SH-SY5Y (cell line): ENCODE results near the gene C6orf132.

Experiments used
- GATA2 ChIP-seq: IDR thresholded peaks from 2 replicates; pipeline ENCODE4 v1.6.1; 2011; ENCODE audit warnings: mild to moderate bottlenecking, low read depth, low read length
- GATA3 ChIP-seq: IDR thresholded peaks from 2 replicates; pipeline ENCODE4 v1.6.1; 2011; ENCODE audit warnings: low read depth, mild to moderate bottlenecking, low read length, moderate library complexity

C6orf132 gene

GRCh38 chr6:42093582-42094329, 48.7 kb downstream of the C6orf132 start:
- no peak for TF ChIP-seq GATA2
- no peak for TF ChIP-seq GATA3

- TF ChIP-seq GATA3 = no peak
- TF ChIP-seq GATA2 = no peak
These were observed 50.7 kb downstream of the C6orf132 start for GRCh38 chr6:42091718-42092023.

- TF ChIP-seq GATA3 = no peak
- no peak for TF ChIP-seq GATA2
These were observed 51.4 kb downstream of the C6orf132 start for GRCh38 chr6:42090819-42091717.

GRCh38 chr6:42088101-42088591, 54.3 kb downstream of the C6orf132 start:
- no peak for TF ChIP-seq GATA3

GRCh38 chr6:42086046-42087035, 56.1 kb downstream of the C6orf132 start:
- no peak for TF ChIP-seq GATA3
- TF ChIP-seq GATA2 = no peak

GRCh38 chr6:42084889-42085288, 57.5 kb downstream of the C6orf132 start:
- TF ChIP-seq GATA2 (no peak), GATA3 (no peak)

- TF ChIP-seq GATA3 (no peak), GATA2 (no peak)
These were observed 58.9 kb downstream of the C6orf132 start for GRCh38 chr6:42083530-42083929.

- TF ChIP-seq GATA3 = no peak
- TF ChIP-seq GATA2 = no peak
These were observed 62.4 kb downstream of the C6orf132 start for GRCh38 chr6:42079941-42080464.

GRCh38 chr6:42078386-42078785, 64.0 kb downstream of the C6orf132 start:
- TF ChIP-seq GATA2 (no peak), GATA3 (no peak)

- no peak for TF ChIP-seq GATA3
- TF ChIP-seq GATA2 = no peak
These were observed 67.1 kb downstream of the C6orf132 start for GRCh38 chr6:42075159-42075838.

- TF ChIP-seq GATA2 (no peak), GATA3 (no peak)
These were observed 69.1 kb downstream of the C6orf132 start for GRCh38 chr6:42073287-42073686.

- TF ChIP-seq GATA2 = no peak
- TF ChIP-seq GATA3 = no peak
These were observed 70.4 kb downstream of the C6orf132 start for GRCh38 chr6:42071881-42072583.

GRCh38 chr6:42068872-42069522, 73.4 kb downstream of the C6orf132 start:
- no peak for TF ChIP-seq GATA3
- no peak for TF ChIP-seq GATA2
